ENCODE data around the gene RPL14. TPM values are rescaled to one million over a fixed set of nuclear protein-coding genes. Genes with fewer than 3 reads are reported as not detected.

The RPL14 gene
- total and polyA plus RNA-seq, 2 donors (not counting 3 experiments of a cell fraction or from before 2014, with no cell fraction given): 961 to 1,947 TPM

- Histone ChIP-seq H3K9me1 (replicated peaks; ENCODE audit: control insufficient read depth, extremely low read depth, insufficient read depth, low read length) (no peaks in the 10 kb centered on the region), H4K20me1 (replicated peaks; ENCODE audit: control insufficient read depth, extremely low read depth, insufficient read depth, low read length) (no peaks in the 10 kb centered on the region), H3K4me1 (ENCODE audit: control insufficient read depth, extremely low read depth, insufficient read depth, low read length) (peaks cover 7% of the 10 kb centered on the region), H3K9ac (replicated peaks; ENCODE audit: extremely low read depth, insufficient read depth, low read length) (peak overlapping the region; percentile 82), H3K27ac (ENCODE audit: insufficient read depth, low read depth, low read length) (no peak overlapping the region), H3K36me3 (ENCODE audit: control insufficient read depth in 2 of 2, extremely low read depth in 1 of 2, insufficient read depth in 2 of 2, low read length in 2 of 2) (peaks cover 0 to 5% of the 10 kb centered on the region in 2 experiments), H3K79me2 (ENCODE audit: control insufficient read depth, insufficient read depth, low read length) (no peaks in the 10 kb centered on the region), H3K4me2 (ENCODE audit: insufficient read depth, low read length) (peak overlapping the region; percentile 90), H2AFZ (ENCODE audit: low read depth, low read length) (peak overlapping the region; percentile 93), H3K27me3 (ENCODE audit: control insufficient read depth in 2 of 2, insufficient read depth in 2 of 2, low read length in 2 of 2) (no peaks in the 10 kb centered on the region), H3K4me3 (replicated peaks in 1 of 3; ENCODE audit: insufficient read depth in 1 of 3, low read depth in 1 of 3, low read length in 3 of 3) (peak overlapping the region; percentile 50 to 78 (median 71)), H3K9me3 (replicated peaks; ENCODE audit: control insufficient read depth, insufficient read depth, low read length) (no peaks in the 10 kb centered on the region)
- ChIA-PET POLR2A (interaction anchor here (1.2 to 2.4 kb wide), 2 partner anchors 21 to 26 kb away, joined by 3 to 8 read pairs; partner anchors contain the start of gene RPL14), CTCF (interaction anchor here (0.9 to 1.4 kb wide), 5 partner anchors 24 to 47 kb away, joined by 3 to 8 read pairs (median 4); partner anchors contain the start of genes ZNF620 and ZNF621)
- TF ChIP-seq EZH2 (IDR thresholded peaks at IDR 0.05; ENCODE audit: borderline replicate concordance, low read depth, low read length, severe bottlenecking) (no peak), FOS (IDR thresholded peaks at IDR 0.05; ENCODE audit: borderline replicate concordance, insufficient read depth, low read length) (no peak), MAX (IDR thresholded peaks at IDR 0.05; ENCODE audit: insufficient read depth, insufficient read length) (no peak), JUN (IDR thresholded peaks at IDR 0.05; ENCODE audit: borderline replicate concordance, insufficient read depth, insufficient read length, low read depth) (no peak), POLR2A (IDR thresholded peaks at IDR 0.05; ENCODE audit: low read depth, low read length) (no peak), MYC (IDR thresholded peaks at IDR 0.05; ENCODE audit: low read depth, low read length) (no peak), CTCF (IDR thresholded peaks at IDR 0.05; ENCODE audit: extremely low read depth in 1 of 2, insufficient read depth in 1 of 2, low read depth in 1 of 2, low read length in 2 of 2) (no peak), GATA2 (IDR thresholded peaks at IDR 0.05; ENCODE audit: insufficient read depth, insufficient read length, low read depth, low read length) (no peak), POLR2AphosphoS5 (IDR thresholded peaks at IDR 0.05; ENCODE audit: insufficient read depth, low read depth, low read length) (no peak)
- dilution Hi-C loops (cut with MboI; ENCODE audit: extremely low pct_ligation_motif_present, low sequenced_read_pairs) (no loop called here), intact Hi-C loops (cut with micrococcal nuclease) (loop anchor here (1.0 kb wide), 3 partner anchors 24 to 47 kb away; partner anchors contain the start of gene ZNF621)
- FAIRE-seq: no peak
- BruUV-seq (replicated peaks): no TSS peak
- no peak for DNase-seq (ENCODE audit: low read depth, low spot score)
Observed at GRCh38 chr3:40477666-40478065, 20.5 kb downstream of the RPL14 start.
